Neural cell (in vitro differentiated cells): ENCODE results near the gene PLEKHA3.

ENCODE experiments used
- EZH2 ChIP-seq: fragments of 200-600, 300-800 bp; shearing (Covaris generic), sonication (generic); IDR thresholded peaks from 2 replicates; pipeline ENCODE4 v1.6.1; 2014; ENCODE audit warnings: antibody characterized with exemption, low read length, borderline replicate concordance, mild to moderate bottlenecking; ENCODE audit not compliant: insufficient read depth, poor library complexity, severe bottlenecking
- MXI1 ChIP-seq: fragments of 450-650 bp; conservative IDR thresholded peaks from 2 replicates; pipeline ENCODE4 v1.6.1; 2014; ENCODE audit warnings: antibody characterized with exemption, mild to moderate bottlenecking; ENCODE audit not compliant: poor library complexity, severe bottlenecking
- POLR2AphosphoS5 ChIP-seq: IDR thresholded peaks from 2 replicates; pipeline ENCODE4 v1.6.1; 2012
- RAD21 ChIP-seq: fragments of 450-650 bp; conservative IDR thresholded peaks from 2 replicates; pipeline ENCODE4 v1.6.1; 2014; ENCODE audit warnings: antibody characterized with exemption, mild to moderate bottlenecking, moderate library complexity
- TAF1 ChIP-seq: IDR thresholded peaks from 2 replicates; pipeline ENCODE4 v1.6.1; 2012; ENCODE audit warnings: low read depth
- TF ChIP-seq, protein P1 (sequence below): fragments of 450-650 bp; IDR thresholded peaks from 2 replicates; pipeline ENCODE4 v1.5.1; 2014; ENCODE audit warnings: antibody characterized with exemption, mild to moderate bottlenecking, moderate library complexity; ENCODE audit not compliant: poor library complexity, severe bottlenecking
- TF ChIP-seq, protein P2 (sequence below): IDR thresholded peaks from 2 replicates; pipeline ENCODE4 v1.6.1; 2012; ENCODE audit warnings: borderline replicate concordance

DNA sequence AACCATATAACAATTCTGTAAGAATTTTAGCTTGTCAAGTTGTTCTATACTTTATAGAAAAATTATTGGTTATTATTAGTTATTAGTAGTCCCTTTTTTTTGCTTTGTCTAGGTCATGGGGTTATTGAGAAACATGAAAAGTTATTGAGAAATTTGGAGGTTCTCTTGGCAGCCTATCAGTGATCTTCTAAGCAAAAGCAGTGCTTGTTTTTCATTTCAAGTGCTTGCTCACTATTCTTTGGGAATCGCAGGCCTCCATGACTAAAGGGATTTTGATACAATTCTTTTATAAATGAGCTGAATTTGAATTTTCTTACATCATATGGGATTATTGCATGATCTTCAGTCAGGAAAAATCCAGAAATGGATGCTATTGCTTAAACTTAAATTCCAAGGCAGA, 25.8 kb downstream of the PLEKHA3 start:
- TF ChIP-seq EZH2 (no peak), RAD21 (no peak), TAF1 (no peak), POLR2AphosphoS5 (no peak), MXI1 (no peak)
- TF ChIP-seq, protein P1, sequence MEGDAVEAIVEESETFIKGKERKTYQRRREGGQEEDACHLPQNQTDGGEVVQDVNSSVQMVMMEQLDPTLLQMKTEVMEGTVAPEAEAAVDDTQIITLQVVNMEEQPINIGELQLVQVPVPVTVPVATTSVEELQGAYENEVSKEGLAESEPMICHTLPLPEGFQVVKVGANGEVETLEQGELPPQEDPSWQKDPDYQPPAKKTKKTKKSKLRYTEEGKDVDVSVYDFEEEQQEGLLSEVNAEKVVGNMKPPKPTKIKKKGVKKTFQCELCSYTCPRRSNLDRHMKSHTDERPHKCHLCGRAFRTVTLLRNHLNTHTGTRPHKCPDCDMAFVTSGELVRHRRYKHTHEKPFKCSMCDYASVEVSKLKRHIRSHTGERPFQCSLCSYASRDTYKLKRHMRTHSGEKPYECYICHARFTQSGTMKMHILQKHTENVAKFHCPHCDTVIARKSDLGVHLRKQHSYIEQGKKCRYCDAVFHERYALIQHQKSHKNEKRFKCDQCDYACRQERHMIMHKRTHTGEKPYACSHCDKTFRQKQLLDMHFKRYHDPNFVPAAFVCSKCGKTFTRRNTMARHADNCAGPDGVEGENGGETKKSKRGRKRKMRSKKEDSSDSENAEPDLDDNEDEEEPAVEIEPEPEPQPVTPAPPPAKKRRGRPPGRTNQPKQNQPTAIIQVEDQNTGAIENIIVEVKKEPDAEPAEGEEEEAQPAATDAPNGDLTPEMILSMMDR = no peak
- TF ChIP-seq, protein P2, sequence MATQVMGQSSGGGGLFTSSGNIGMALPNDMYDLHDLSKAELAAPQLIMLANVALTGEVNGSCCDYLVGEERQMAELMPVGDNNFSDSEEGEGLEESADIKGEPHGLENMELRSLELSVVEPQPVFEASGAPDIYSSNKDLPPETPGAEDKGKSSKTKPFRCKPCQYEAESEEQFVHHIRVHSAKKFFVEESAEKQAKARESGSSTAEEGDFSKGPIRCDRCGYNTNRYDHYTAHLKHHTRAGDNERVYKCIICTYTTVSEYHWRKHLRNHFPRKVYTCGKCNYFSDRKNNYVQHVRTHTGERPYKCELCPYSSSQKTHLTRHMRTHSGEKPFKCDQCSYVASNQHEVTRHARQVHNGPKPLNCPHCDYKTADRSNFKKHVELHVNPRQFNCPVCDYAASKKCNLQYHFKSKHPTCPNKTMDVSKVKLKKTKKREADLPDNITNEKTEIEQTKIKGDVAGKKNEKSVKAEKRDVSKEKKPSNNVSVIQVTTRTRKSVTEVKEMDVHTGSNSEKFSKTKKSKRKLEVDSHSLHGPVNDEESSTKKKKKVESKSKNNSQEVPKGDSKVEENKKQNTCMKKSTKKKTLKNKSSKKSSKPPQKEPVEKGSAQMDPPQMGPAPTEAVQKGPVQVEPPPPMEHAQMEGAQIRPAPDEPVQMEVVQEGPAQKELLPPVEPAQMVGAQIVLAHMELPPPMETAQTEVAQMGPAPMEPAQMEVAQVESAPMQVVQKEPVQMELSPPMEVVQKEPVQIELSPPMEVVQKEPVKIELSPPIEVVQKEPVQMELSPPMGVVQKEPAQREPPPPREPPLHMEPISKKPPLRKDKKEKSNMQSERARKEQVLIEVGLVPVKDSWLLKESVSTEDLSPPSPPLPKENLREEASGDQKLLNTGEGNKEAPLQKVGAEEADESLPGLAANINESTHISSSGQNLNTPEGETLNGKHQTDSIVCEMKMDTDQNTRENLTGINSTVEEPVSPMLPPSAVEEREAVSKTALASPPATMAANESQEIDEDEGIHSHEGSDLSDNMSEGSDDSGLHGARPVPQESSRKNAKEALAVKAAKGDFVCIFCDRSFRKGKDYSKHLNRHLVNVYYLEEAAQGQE = no peak
